ENCODE measurements around the gene DPP6. TPM values are rescaled to one million over a fixed set of nuclear protein-coding genes. Genes with fewer than 3 reads are reported as not detected.

DPP6 gene
- total RNA-seq, 2 donors from 2014 or later: 0.05 to 38.7 TPM

DNA sequence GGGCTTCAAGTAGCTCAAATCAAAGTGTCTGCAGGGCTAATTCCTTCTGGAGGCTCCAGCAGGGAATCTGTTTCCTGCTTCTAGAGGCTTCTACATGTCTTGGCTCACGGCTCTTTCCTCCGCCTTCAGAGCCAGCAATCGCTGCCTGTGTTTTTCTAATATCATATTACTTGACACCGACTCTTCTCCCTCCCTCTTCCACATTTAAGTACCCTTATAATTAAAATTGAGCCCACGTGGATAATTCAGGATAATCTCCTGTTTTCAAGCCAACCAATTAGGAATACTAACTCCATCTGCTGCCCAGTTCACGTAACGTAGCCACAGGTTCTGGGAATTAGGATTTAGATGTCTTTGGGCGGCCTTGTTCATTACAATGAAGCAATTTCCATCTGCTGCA lies 372.2 kb downstream of the DPP6 start:
- TF ChIP-seq POLR2A (IDR thresholded peaks at IDR 0.05) (no peak), POLR2AphosphoS5 (IDR thresholded peaks at IDR 0.05) (no peak)
- TF ChIP-seq, protein P1, sequence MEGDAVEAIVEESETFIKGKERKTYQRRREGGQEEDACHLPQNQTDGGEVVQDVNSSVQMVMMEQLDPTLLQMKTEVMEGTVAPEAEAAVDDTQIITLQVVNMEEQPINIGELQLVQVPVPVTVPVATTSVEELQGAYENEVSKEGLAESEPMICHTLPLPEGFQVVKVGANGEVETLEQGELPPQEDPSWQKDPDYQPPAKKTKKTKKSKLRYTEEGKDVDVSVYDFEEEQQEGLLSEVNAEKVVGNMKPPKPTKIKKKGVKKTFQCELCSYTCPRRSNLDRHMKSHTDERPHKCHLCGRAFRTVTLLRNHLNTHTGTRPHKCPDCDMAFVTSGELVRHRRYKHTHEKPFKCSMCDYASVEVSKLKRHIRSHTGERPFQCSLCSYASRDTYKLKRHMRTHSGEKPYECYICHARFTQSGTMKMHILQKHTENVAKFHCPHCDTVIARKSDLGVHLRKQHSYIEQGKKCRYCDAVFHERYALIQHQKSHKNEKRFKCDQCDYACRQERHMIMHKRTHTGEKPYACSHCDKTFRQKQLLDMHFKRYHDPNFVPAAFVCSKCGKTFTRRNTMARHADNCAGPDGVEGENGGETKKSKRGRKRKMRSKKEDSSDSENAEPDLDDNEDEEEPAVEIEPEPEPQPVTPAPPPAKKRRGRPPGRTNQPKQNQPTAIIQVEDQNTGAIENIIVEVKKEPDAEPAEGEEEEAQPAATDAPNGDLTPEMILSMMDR (IDR thresholded peaks at IDR 0.05): no peak
- Histone ChIP-seq H3K27ac (no peak overlapping the region), H3K4me3 (no peak overlapping the region), H3K4me1 (replicated peaks) (no peaks in the 10 kb centered on the region), H3K27me3 (replicated peaks; ENCODE audit: insufficient read depth) (no peaks in the 10 kb centered on the region), H3K36me3 (no peaks in the 10 kb centered on the region), H3K9me3 (no peaks in the 10 kb centered on the region)
- intact Hi-C loops (cut with DNase I): no loop called here
- no peak for DNase-seq (ENCODE audit: low spot score)
- WGBS: 47% methylated on average over 8 of the region's 8 CpGs

DNA sequence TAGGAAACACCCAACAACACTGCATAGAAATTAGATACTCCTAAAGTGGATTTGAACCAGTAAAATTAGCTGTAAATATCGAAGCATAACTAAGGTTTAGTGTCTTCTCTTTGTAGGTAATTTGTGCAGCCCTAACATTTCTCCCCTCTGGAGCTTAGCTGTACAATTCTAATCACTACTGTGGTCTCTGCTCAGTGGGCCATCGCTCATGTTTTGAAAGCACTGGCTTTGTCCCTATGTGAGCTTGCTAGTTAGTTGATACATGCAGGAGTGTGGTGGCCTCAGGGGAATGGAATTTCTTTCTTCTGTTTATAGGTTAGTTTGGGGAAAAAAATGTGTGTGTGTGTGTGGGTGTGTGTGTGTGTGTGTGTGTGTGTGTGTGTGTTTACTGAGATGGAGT lies 373.1 kb downstream of the DPP6 start:
- H3K36me3 ChIP-seq: no peaks in the 10 kb centered on the region
- H3K27me3 ChIP-seq (replicated peaks; ENCODE audit: insufficient read depth): no peaks in the 10 kb centered on the region
- H3K27ac ChIP-seq: no peak overlapping the region
- no peaks in the 10 kb centered on the region for H3K9me3 ChIP-seq
- TF ChIP-seq, protein P1 (IDR thresholded peaks at IDR 0.05): no peak
- no peak for TF ChIP-seq POLR2AphosphoS5 (IDR thresholded peaks at IDR 0.05)
- no peak for TF ChIP-seq POLR2A (IDR thresholded peaks at IDR 0.05)
- H3K4me3 ChIP-seq: no peak overlapping the region
- no peaks in the 10 kb centered on the region for H3K4me1 ChIP-seq (replicated peaks)
- DNase-seq (ENCODE audit: low spot score): no peak
- intact Hi-C loops (cut with DNase I): no loop called here
- WGBS: 70% methylated on average over 2 of the region's 2 CpGs

DNA sequence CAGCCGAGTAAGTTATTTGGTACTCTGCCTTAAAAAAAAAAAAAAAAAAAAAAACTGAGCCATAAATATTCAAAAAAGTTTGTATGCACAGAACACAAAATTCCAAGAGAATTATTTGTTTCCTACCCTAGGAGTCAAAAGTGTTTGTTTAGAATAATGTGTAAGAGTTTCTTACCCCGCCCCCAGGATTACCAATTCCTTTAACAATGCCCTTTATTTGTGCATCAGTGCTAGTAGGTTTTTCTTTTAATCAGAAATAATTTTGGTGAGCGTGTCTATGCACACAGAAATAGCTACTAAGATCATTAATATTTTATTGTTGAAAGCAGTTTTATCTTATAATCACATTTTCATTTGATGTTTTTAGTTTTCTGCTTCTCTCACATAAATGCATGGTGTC lies 374.6 kb downstream of the DPP6 start:
- Histone ChIP-seq H3K27ac (no peak overlapping the region), H3K4me1 (replicated peaks) (no peaks in the 10 kb centered on the region), H3K9me3 (no peaks in the 10 kb centered on the region), H3K36me3 (no peaks in the 10 kb centered on the region), H3K4me3 (no peak overlapping the region), H3K27me3 (replicated peaks; ENCODE audit: insufficient read depth) (no peaks in the 10 kb centered on the region)
- no peak for TF ChIP-seq POLR2A (IDR thresholded peaks at IDR 0.05)
- TF ChIP-seq, protein P1 (IDR thresholded peaks at IDR 0.05): no peak
- no peak for TF ChIP-seq POLR2AphosphoS5 (IDR thresholded peaks at IDR 0.05)
- DNase-seq (ENCODE audit: low spot score): no peak
- 83% methylated on average over 3 of the region's 3 CpGs for WGBS
- intact Hi-C loops (cut with DNase I): no loop called here

DNA sequence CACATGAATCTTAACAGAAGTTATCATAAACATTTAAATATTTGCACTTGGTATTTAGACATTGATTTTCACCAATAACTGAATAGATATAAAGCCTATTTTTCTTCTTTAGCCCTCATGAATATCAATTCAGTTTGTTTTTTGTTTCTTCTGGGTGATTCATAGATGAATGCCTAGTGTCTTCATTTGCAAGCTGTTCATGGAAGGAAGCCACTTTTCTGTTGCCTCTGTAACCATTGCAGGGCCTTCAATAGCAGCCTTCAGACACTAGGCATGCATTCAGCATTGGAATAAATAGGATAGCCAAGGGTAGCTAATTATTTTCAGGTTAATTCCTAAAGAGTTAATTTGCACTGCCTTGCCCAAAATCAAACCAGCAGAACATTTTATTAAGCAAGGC lies 375.3 kb downstream of the DPP6 start:
- no peak for TF ChIP-seq POLR2AphosphoS5 (IDR thresholded peaks at IDR 0.05)

DNA sequence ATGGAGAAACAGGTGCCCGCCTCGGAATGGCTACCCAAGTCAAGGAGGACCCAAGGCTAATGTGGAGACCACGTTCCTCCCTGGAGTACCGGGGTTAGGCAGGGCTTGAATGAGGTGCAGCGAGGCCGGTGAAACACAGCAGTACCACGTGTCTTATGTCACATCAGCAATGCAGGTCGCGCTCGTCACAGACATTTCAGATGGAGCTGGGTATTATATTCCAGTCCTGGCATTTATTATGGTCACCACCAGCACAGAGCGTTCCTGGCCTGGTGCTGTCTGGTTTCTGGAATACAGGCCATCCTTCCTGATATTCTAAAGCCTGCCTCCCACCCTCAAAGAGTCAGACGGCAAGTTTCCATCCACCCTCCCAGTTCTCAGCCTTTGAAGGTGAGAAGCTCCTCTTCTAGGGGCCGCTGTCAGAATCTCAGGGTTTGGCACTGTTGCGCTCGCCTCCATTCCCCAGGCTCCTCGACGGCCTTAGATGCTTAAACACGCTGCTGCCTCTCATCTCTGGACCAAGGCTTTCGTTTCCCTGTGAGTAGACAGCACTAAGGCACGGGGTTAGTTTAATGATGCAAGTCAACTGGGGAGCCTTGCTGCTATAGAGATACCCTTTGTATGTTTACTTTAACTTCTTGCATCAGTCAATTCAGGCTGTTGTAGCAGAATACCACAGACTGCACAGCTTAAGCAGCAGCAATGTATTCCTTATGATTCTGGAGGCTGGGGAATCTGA lies 377.6 kb downstream of the DPP6 start:
- no peak for DNase-seq (ENCODE audit: low spot score)
- H3K27me3 ChIP-seq (replicated peaks; ENCODE audit: insufficient read depth): no peaks in the 10 kb centered on the region
- intact Hi-C loops (cut with DNase I): no loop called here

More for the DNA sequence above, 375.3 kb downstream of the DPP6 start:
- intact Hi-C loops (cut with DNase I): no loop called here
- H3K4me1 ChIP-seq (replicated peaks): no peaks in the 10 kb centered on the region
- H3K36me3 ChIP-seq: no peaks in the 10 kb centered on the region
- H3K27ac ChIP-seq: no peak overlapping the region
- no peak overlapping the region for H3K4me3 ChIP-seq
- H3K9me3 ChIP-seq: no peaks in the 10 kb centered on the region
- no peak for DNase-seq (ENCODE audit: low spot score)
- H3K27me3 ChIP-seq (replicated peaks; ENCODE audit: insufficient read depth): no peaks in the 10 kb centered on the region

More for the DNA sequence above, 377.6 kb downstream of the DPP6 start:
- H3K9me3 ChIP-seq: no peaks in the 10 kb centered on the region
- WGBS: 86% methylated on average over 20 of the region's 20 CpGs
- no peak overlapping the region for H3K4me3 ChIP-seq
- no peaks in the 10 kb centered on the region for H3K36me3 ChIP-seq
- H3K27ac ChIP-seq: no peak overlapping the region
- H3K4me1 ChIP-seq (replicated peaks): no peaks in the 10 kb centered on the region
- TF ChIP-seq, protein P1 (IDR thresholded peaks at IDR 0.05): no peak
- TF ChIP-seq POLR2AphosphoS5 (IDR thresholded peaks at IDR 0.05): no peak
- no peak for TF ChIP-seq POLR2A (IDR thresholded peaks at IDR 0.05)
